K562 (cell line): ENCODE data around the gene POMP. TPM values are rescaled to one million over a fixed set of nuclear protein-coding genes. Genes with fewer than 3 reads are reported as not detected.
A peak's percentile ranks its signal among the peaks of the same experiment; 100 is the strongest.

Experiments used
- ATAC-seq: fragments of 200-7000 bp; cut with Tn5 transposase; 3 replicates; pipeline ENCODE4 v1.9.1; 2020; ENCODE audit warnings: moderate library complexity
- BruUV-seq: library from RNA; stranded (reverse); fragments of 400-500 nt; replicated peaks from 2 replicates; lab custom pipeline; 2021; lab: Mats Ljungman, UMichigan
- CTCF ChIA-PET: fragments of 300-600 bp; formaldehyde crosslinking; extraction: SDS; loops from one replicate; lab custom pipeline; 2021; ENCODE audit warnings: low intra/inter-chr PET ratio; lab: Yijun Ruan, JAX
- POLR2A ChIA-PET: fragments of 300-600, 350-650 bp; sonication (Branson Sonifier 250); formaldehyde crosslinking; extraction: SDS; loops from one replicate; lab custom pipeline; 2021; ENCODE audit warnings: antibody characterized with exemption, inconsistent platforms; lab: Yijun Ruan, JAX
- DNase-seq, 4 experiments: peaks; one replicate each; pipeline versions ENCODE4 v3.0.0 to v3.0.0-alpha.2; 2011 to 2018; ENCODE audit warnings: low spot score in 3 of 4, mixed read lengths in 3 of 4; ENCODE audit errors: extremely low read depth in 1 of 4
- FAIRE-seq: peaks from 2 replicates; lab custom pipeline; 2011; peaks lifted over from hg19 to GRCh38; lab: Jason Lieb, UNC
- H2AFZ ChIP-seq: 2 replicates; pipeline ENCODE4 v1.6.0; 2011; ENCODE audit warnings: low read depth, low read length, control low read depth, inconsistent platforms
- H3K27ac ChIP-seq: fragments of 200-600 bp; 3 replicates; pipeline ENCODE4 v1.8.0; 2011; ENCODE audit warnings: low read depth, mild to moderate bottlenecking, control low read depth, inconsistent platforms, low read length, moderate library complexity, mixed read lengths; ENCODE audit errors: extremely low read depth
- H3K27me3 ChIP-seq, 2 experiments: fragments of 300-600 bp in 1 of 2; 2 replicates in 1 of 2; 3 replicates in 1 of 2; pipeline versions ENCODE4 v1.6.0 to v1.8.0; 2011; ENCODE audit warnings: inconsistent platforms in 2 of 2, low read length in 2 of 2, mild to moderate bottlenecking in 1 of 2, mixed read lengths in 1 of 2, moderate library complexity in 1 of 2; ENCODE audit not compliant: control insufficient read depth in 2 of 2, insufficient read depth in 2 of 2
- H3K36me3 ChIP-seq: fragments of 300-600 bp; 3 replicates; pipeline ENCODE4 v1.8.0; 2011; ENCODE audit warnings: mild to moderate bottlenecking, low read length, inconsistent platforms; ENCODE audit not compliant: control insufficient read depth, insufficient read depth
- H3K4me1 ChIP-seq, 2 experiments: fragments of 200-600 bp in 1 of 2; replicated peaks in 1 of 2; 2 replicates in 1 of 2; 3 replicates in 1 of 2; pipeline versions ENCODE4 v1.5.1 to v1.8.0; 2011; ENCODE audit warnings: inconsistent platforms in 2 of 2, low read length in 2 of 2, mild to moderate bottlenecking in 1 of 2, mixed read lengths in 1 of 2, moderate library complexity in 1 of 2; ENCODE audit not compliant: control insufficient read depth in 2 of 2, insufficient read depth in 2 of 2
- H3K4me2 ChIP-seq: 2 replicates; pipeline ENCODE4 v1.6.1; 2011; ENCODE audit warnings: low read length, control low read depth, inconsistent platforms, mixed read lengths; ENCODE audit not compliant: insufficient read depth
- H3K4me3 ChIP-seq: fragments of 200-600 bp; sonication (generic), shearing (Covaris generic); 2 replicates; pipeline ENCODE4 v1.5.1; 2016; ENCODE audit warnings: control low read depth, inconsistent platforms
- H3K79me2 ChIP-seq: fragments of 200-600 bp; 3 replicates; pipeline ENCODE4 v1.8.0; 2011; ENCODE audit warnings: low read length, inconsistent platforms; ENCODE audit not compliant: control insufficient read depth, insufficient read depth
- H3K9ac ChIP-seq, 2 experiments: 2 replicates each; pipeline versions ENCODE4 v1.6.0 to v1.6.1; 2011; ENCODE audit warnings: low read depth in 2 of 2, low read length in 2 of 2, control low read depth in 1 of 2, inconsistent platforms in 1 of 2, mild to moderate bottlenecking in 1 of 2, mixed read lengths in 1 of 2; ENCODE audit not compliant: insufficient read depth in 1 of 2
- H3K9me1 ChIP-seq: one replicate; pipeline ENCODE4 v1.6.0; 2011; ENCODE audit warnings: inconsistent platforms, mild to moderate bottlenecking, low read length, moderate library complexity; ENCODE audit not compliant: control insufficient read depth, insufficient read depth
- H3K9me3 ChIP-seq: replicated peaks from 2 replicates; pipeline ENCODE4 v1.5.1; 2011; ENCODE audit warnings: low read depth, low read length, inconsistent platforms; ENCODE audit not compliant: control insufficient read depth, insufficient read depth
- H4K20me1 ChIP-seq: replicated peaks from 2 replicates; pipeline ENCODE4 v1.6.1; 2011; ENCODE audit warnings: low read length, inconsistent platforms, mixed read lengths; ENCODE audit not compliant: control insufficient read depth, insufficient read depth
- CHD4 ChIP-seq: fragments of 200-600 bp; sonication (generic); IDR thresholded peaks from 3 replicates; pipeline ENCODE4 v1.6.1; 2012; ENCODE audit warnings: low read depth, mild to moderate bottlenecking, mixed read lengths, low read length, inconsistent platforms; ENCODE audit not compliant: insufficient read depth, insufficient replicate concordance, poor library complexity, severe bottlenecking
- GABPB1 ChIP-seq: sonication (generic); formaldehyde crosslinking; IDR thresholded peaks from 2 replicates; pipeline ENCODE4 v1.8.0; 2022; ENCODE audit warnings: mild to moderate bottlenecking, missing genetic modification reagents
- IRF1 ChIP-seq: sonication (generic); formaldehyde crosslinking; IDR thresholded peaks from 2 replicates; pipeline ENCODE4 v1.8.0; 2022; ENCODE audit warnings: missing genetic modification reagents, mild to moderate bottlenecking, borderline replicate concordance
- PREB ChIP-seq: sonication (generic); formaldehyde crosslinking; IDR thresholded peaks from 2 replicates; pipeline ENCODE4 v1.8.1; 2023; ENCODE audit warnings: mild to moderate bottlenecking, missing genetic modification reagents
- RNF2 ChIP-seq: sonication (generic); IDR thresholded peaks from 2 replicates; pipeline ENCODE4 v1.6.1; 2016
- XRCC3 ChIP-seq: fragments of 450-650 bp; IDR thresholded peaks from 2 replicates; pipeline ENCODE4 v1.6.1; 2017; ENCODE audit warnings: mild to moderate bottlenecking, moderate library complexity
- ZFP36 ChIP-seq: fragments of 150-350 bp; IDR thresholded peaks from 2 replicates; pipeline ENCODE4 v1.6.1; 2018; ENCODE audit warnings: low read length, low read depth; ENCODE audit not compliant: partially characterized antibody
- WGBS: fragments of 100-300 bp; shearing (Covaris generic); methylation state at CpG from one replicate; pipeline ENCODE4 v1.1.6; 2016; ENCODE audit warnings: low coverage, mixed read lengths; ENCODE audit not compliant: insufficient coverage; ENCODE audit errors: missing lambda C conversion rate; 5-methylcytosine and 5-hydroxymethylcytosine counted together
- in situ Hi-C: fragments of 300-500 bp; cut with MboI; formaldehyde crosslinking; loops from 4 replicates; pipeline ENCODE4 v1.15.0; 2018; ENCODE audit warnings: inconsistent platforms, mixed read lengths
- intact Hi-C: fragments of 100-400 bp; cut with micrococcal nuclease; formaldehyde crosslinking; loops from 2 replicates; pipeline ENCODE4 v1.14.2; 2022
- polyA plus RNA-seq, 8 experiments: library from polyadenylated mRNA; depleted of rRNA in 4 of 8; stranded (reverse) in 5 of 8; unstranded in 3 of 8; fragments of >200 nt; fragmentation: Nextera tagmentation in 2 of 8; fragmentation: Illumina TruSeq in 1 of 8; extraction: Ambion mirVana in 2 of 8; extraction: Trizol in 1 of 8; gene quantifications; 2 replicates each; pipeline versions ENCODE4 v1.2.1 to v1.2.3, GENCODE V29; 2011 to 2014; ENCODE audit warnings: inconsistent platforms in 1 of 8, missing spikeins in 1 of 8
- total RNA-seq, 7 experiments: library from RNA; depleted of rRNA in 6 of 7; stranded (reverse); fragments of >200 nt in 6 of 7; fragmentation: Illumina TruSeq in 2 of 7; extraction: Trizol in 2 of 7; gene quantifications; 2 replicates each; pipeline versions ENCODE4 v1.2.1 to v1.2.3, GENCODE V29; 2011 to 2021; ENCODE audit warnings: low replicate concordance in 1 of 7
- TF ChIP-seq, protein P1 (sequence below): fragments of 450-650 bp; IDR thresholded peaks from 2 replicates; pipeline ENCODE4 v1.6.1; 2016
- TF ChIP-seq, protein P2 (sequence below): fragments of 450-650 bp; IDR thresholded peaks from 2 replicates; pipeline ENCODE4 v1.6.1; 2016; ENCODE audit warnings: mild to moderate bottlenecking

POMP gene
- total and polyA plus RNA-seq, 9 of the 15 experiments (the other 6 are each of a cell fraction or from before 2014, with no cell fraction given), result 69.2 to 647 (median 118) TPM

DNA sequence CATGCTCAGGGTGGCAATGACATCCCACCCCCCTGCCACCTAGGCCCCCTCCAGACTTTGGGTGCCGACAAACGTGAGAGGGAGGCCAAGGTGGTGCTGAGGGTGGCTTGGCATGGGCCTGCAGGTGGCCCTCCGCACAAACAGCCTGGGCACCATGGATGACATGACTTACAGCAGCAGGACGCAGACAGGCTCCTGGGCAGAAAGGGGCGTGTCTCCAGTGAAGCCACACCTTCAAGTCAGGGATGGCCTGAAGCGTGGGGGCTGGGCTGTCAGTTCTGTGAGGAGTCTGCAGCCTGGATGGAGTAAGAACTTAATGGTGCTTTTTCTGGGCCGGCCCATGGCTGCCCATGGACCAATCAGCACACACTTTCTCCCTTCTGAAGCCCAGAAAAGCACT, 25.3 kb downstream of the POMP start:
- H3K27ac ChIP-seq, result no peak overlapping the region
- H3K9me3 ChIP-seq, result no peaks in the 10 kb centered on the region
- peaks cover 3% of the 10 kb centered on the region; the same call in 1 of the 3 replicates for H3K36me3 ChIP-seq
- H3K4me2 ChIP-seq, result no peak overlapping the region; the same call in 1 of the 2 replicates
- H3K4me3 ChIP-seq, result no peak overlapping the region
- peaks cover 0 to 10% of the 10 kb centered on the region in 2 experiments; a peak in 3 of 5 replicates for H3K4me1 ChIP-seq
- no peaks in the 10 kb centered on the region for H3K27me3 ChIP-seq
- ChIA-PET CTCF (no interaction called here), POLR2A (interaction anchor here (1.6 kb wide), 1 partner anchor 26 kb away, joined by 4 read pairs; no protein-coding TSS in a partner anchor)
- no peaks in the 10 kb centered on the region for H3K9me1 ChIP-seq
- BruUV-seq, result no TSS peak
- 6% methylated on average over 7 of the region's 7 CpGs for WGBS
- DNase-seq (peak in 2 of 4 experiments; percentile 11 to 45), ATAC-seq (peak; percentile 87), FAIRE-seq (peak; percentile 37)
- no peak overlapping the region for H2AFZ ChIP-seq
- TF ChIP-seq XRCC3, result no peak
- TF ChIP-seq, protein P1, sequence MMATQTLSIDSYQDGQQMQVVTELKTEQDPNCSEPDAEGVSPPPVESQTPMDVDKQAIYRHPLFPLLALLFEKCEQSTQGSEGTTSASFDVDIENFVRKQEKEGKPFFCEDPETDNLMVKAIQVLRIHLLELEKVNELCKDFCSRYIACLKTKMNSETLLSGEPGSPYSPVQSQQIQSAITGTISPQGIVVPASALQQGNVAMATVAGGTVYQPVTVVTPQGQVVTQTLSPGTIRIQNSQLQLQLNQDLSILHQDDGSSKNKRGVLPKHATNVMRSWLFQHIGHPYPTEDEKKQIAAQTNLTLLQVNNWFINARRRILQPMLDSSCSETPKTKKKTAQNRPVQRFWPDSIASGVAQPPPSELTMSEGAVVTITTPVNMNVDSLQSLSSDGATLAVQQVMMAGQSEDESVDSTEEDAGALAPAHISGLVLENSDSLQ, result peak; percentile 12; the same call in 1 of the 2 replicates
- H3K79me2 ChIP-seq, result no peaks in the 10 kb centered on the region
- H3K9ac ChIP-seq, result 0 out of 4 replicates have a peak overlapping the region, but pooled peaks of 1 of the 2 experiments have one; percentile 45
- intact Hi-C loops (no loop called here), in situ Hi-C loops (loop anchor here (10.0 kb wide), 1 partner anchor 111 kb away; no protein-coding TSS in a partner anchor)
- no peaks in the 10 kb centered on the region for H4K20me1 ChIP-seq

- Histone ChIP-seq H2AFZ (no peak overlapping the region), H3K36me3 (no peaks in the 10 kb centered on the region), H3K27me3 (no peaks in the 10 kb centered on the region), H3K9me3 (no peaks in the 10 kb centered on the region), H4K20me1 (no peaks in the 10 kb centered on the region), H3K9ac (no peak overlapping the region), H3K27ac (no peak overlapping the region), H3K4me1 (peaks cover 0 to 10% of the 10 kb centered on the region in 2 experiments; a peak in 3 of 5 replicates), H3K9me1 (no peaks in the 10 kb centered on the region), H3K4me3 (no peak overlapping the region), H3K4me2 (no peak overlapping the region), H3K79me2 (no peaks in the 10 kb centered on the region)
- BruUV-seq, result no TSS peak
- no peak for DNase-seq
- CTCF ChIA-PET, result no interaction called here
- FAIRE-seq, result no peak
- intact Hi-C loops, result no loop called here
- POLR2A ChIA-PET, result interaction anchor here (1.0 to 1.6 kb wide), 2 partner anchors 11 to 27 kb away, joined by 3 to 4 read pairs; no protein-coding TSS in a partner anchor
- in situ Hi-C loops, result loop anchor here (10.0 kb wide), 1 partner anchor 110 kb away; no protein-coding TSS in a partner anchor
- WGBS, result 34% methylated on average over 7 of the region's 12 CpGs
- peak; percentile 37; the same call in 1 of the 3 replicates for ATAC-seq
- TF ChIP-seq IRF1, result no peak
- no peak for TF ChIP-seq RNF2
- no peak for TF ChIP-seq CHD4
- TF ChIP-seq PREB (CRISPR knock-in tag), result no peak
- no peak for TF ChIP-seq ZFP36
- no peak for TF ChIP-seq GABPB1 (CRISPR knock-in tag)
- TF ChIP-seq, protein P2, sequence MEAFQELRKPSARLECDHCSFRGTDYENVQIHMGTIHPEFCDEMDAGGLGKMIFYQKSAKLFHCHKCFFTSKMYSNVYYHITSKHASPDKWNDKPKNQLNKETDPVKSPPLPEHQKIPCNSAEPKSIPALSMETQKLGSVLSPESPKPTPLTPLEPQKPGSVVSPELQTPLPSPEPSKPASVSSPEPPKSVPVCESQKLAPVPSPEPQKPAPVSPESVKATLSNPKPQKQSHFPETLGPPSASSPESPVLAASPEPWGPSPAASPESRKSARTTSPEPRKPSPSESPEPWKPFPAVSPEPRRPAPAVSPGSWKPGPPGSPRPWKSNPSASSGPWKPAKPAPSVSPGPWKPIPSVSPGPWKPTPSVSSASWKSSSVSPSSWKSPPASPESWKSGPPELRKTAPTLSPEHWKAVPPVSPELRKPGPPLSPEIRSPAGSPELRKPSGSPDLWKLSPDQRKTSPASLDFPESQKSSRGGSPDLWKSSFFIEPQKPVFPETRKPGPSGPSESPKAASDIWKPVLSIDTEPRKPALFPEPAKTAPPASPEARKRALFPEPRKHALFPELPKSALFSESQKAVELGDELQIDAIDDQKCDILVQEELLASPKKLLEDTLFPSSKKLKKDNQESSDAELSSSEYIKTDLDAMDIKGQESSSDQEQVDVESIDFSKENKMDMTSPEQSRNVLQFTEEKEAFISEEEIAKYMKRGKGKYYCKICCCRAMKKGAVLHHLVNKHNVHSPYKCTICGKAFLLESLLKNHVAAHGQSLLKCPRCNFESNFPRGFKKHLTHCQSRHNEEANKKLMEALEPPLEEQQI, result no peak
These were observed 26.2 kb downstream of the POMP start for GRCh38 chr13:28685114-28685513.
